GM21786 (cell line): Measurements from ENCODE around the gene ULK4.
"Not testable (repeated sequence)": the region's sequence is repeated elsewhere in the genome, so short reads cannot be mapped to it uniquely, and the experiment has no call there.

ENCODE experiments used
- ATAC-seq: cut with Tn5 transposase; IDR thresholded peaks from one replicate; pipeline ENCODE4 v1.9.1; 2021; ENCODE audit not compliant: unreplicated experiment

Gene ULK4

GRCh38 chr3:41592753-41593510 lies 369.0 kb downstream of the ULK4 start:
- no peak for ATAC-seq

- ATAC-seq = no peak
Measured at GRCh38 chr3:41583014-41583413, 378.9 kb downstream of the ULK4 start.

- ATAC-seq = peak; percentile 97
Measured at GRCh38 chr3:41581700-41582099, 380.2 kb downstream of the ULK4 start.

GRCh38 chr3:41580274-41580959 lies 381.5 kb downstream of the ULK4 start:
- no peak for ATAC-seq

GRCh38 chr3:41579861-41580260 lies 382.0 kb downstream of the ULK4 start:
- no peak for ATAC-seq

GRCh38 chr3:41578798-41579197 lies 383.1 kb downstream of the ULK4 start:
- no peak for ATAC-seq

GRCh38 chr3:41575724-41576123 lies 386.2 kb downstream of the ULK4 start:
- ATAC-seq = no peak

GRCh38 chr3:41574900-41575299 lies 387.0 kb downstream of the ULK4 start:
- ATAC-seq = no peak

- no peak for ATAC-seq
Measured at GRCh38 chr3:41573591-41573990, 388.3 kb downstream of the ULK4 start.

- no peak for ATAC-seq
Measured at GRCh38 chr3:41572092-41572491, 389.8 kb downstream of the ULK4 start.

- ATAC-seq = no peak
Measured at GRCh38 chr3:41569632-41570305, 392.1 kb downstream of the ULK4 start.

GRCh38 chr3:41565948-41566514 lies 395.9 kb downstream of the ULK4 start:
- ATAC-seq = no peak

GRCh38 chr3:41565003-41565402 lies 396.9 kb downstream of the ULK4 start:
- no peak for ATAC-seq

- not testable (repeated sequence) for ATAC-seq
Measured at GRCh38 chr3:41556245-41556644, 405.7 kb downstream of the ULK4 start.

- no peak for ATAC-seq
Measured at GRCh38 chr3:41532976-41533375, 428.9 kb downstream of the ULK4 start.

GRCh38 chr3:41526995-41527573 lies 434.8 kb downstream of the ULK4 start:
- no peak for ATAC-seq

- peak; percentile 46 for ATAC-seq
Measured at GRCh38 chr3:41525303-41526064, 436.4 kb downstream of the ULK4 start.

- no peak for ATAC-seq
Measured at GRCh38 chr3:41523897-41524296, 438.0 kb downstream of the ULK4 start.

GRCh38 chr3:41522612-41523011 lies 439.3 kb downstream of the ULK4 start:
- peak; percentile 59 for ATAC-seq

GRCh38 chr3:41521010-41521655 lies 440.8 kb downstream of the ULK4 start:
- ATAC-seq = no peak
